Gastrocnemius medialis (tissue), 4 donors: Measurements from ENCODE around the gene ANTXR1. TPM values are rescaled to one million over a fixed set of nuclear protein-coding genes. Genes with fewer than 3 reads are reported as not detected.

Experiments
- ATAC-seq, 2 donors: fragments of 150-250 bp; one replicate each; pipeline ENCODE4 v1.9.1; 2016
- DNase-seq, 2 donors: peaks; one replicate each; pipeline ENCODE4 v3.0.0-alpha.2; 2019
- H3K27ac ChIP-seq, 4 donors: fragments of 200-600 bp; sonication (generic); 1 replicate in 1 of 4; 2 replicates in 3 of 4; pipeline ENCODE4 v1.5.1; 2016 to 2018; ENCODE audit warnings: mild to moderate bottlenecking in 2 of 4, moderate library complexity in 1 of 4
- H3K27me3 ChIP-seq, 3 donors: fragments of 200-600 bp; sonication (generic) in 2 of 3; 1 replicate in 1 of 3; 2 replicates in 2 of 3; pipeline versions ENCODE4 v1.5.1 to v1.6.0; 2016 to 2019; ENCODE audit warnings: mild to moderate bottlenecking in 1 of 3, moderate library complexity in 1 of 3
- H3K36me3 ChIP-seq, 2 donors: fragments of 200-600 bp; sonication (generic) in 1 of 2; one replicate each; pipeline ENCODE4 v1.5.1; 2017 to 2018
- H3K4me1 ChIP-seq, 2 donors: fragments of 200-600 bp; sonication (generic) in 1 of 2; one replicate each; pipeline ENCODE4 v1.5.1; 2016 to 2017; ENCODE audit warnings: mild to moderate bottlenecking in 2 of 2
- H3K4me3 ChIP-seq, 4 donors: fragments of 200-600 bp; sonication (generic) in 3 of 4; 1 replicate in 1 of 4; 2 replicates in 3 of 4; pipeline ENCODE4 v1.5.1; 2016 to 2019; ENCODE audit warnings: mild to moderate bottlenecking in 2 of 4
- H3K9me3 ChIP-seq, 3 donors: fragments of 200-600 bp; sonication (generic) in 2 of 3; 1 replicate in 1 of 3; 2 replicates in 2 of 3; pipeline ENCODE4 v1.5.1; 2016 to 2019
- POLR2A ChIP-seq, 2 donors: fragments of 450-650 bp; IDR thresholded peaks; one replicate each; pipeline ENCODE4 v1.6.1; 2017; ENCODE audit warnings: antibody characterized with exemption in 2 of 2, mild to moderate bottlenecking in 2 of 2, moderate library complexity in 2 of 2
- in situ Hi-C, 4 donors: fragments of 200-750 bp; cut with MboI; loops; one replicate each; pipeline versions ENCODE4 v1.15.0 to v1.8.0; 2017; ENCODE audit warnings: low sequenced_read_pairs in 4 of 4
- intact Hi-C: fragments of 100-400 bp; cut with DNase I; formaldehyde crosslinking; loops from one replicate; pipeline ENCODE4 v1.15.1; 2023; ENCODE audit warnings: low total_unique reads
- total RNA-seq, 4 donors: library from RNA; depleted of rRNA; stranded (reverse); fragments of >200 nt; gene quantifications; one replicate each; pipeline versions ENCODE4 v1.1.0 to v1.2.3, GENCODE V29; 2016
- TF ChIP-seq, protein P1 (sequence below), 5 experiments: fragments of 450-650 bp in 3 of 5; fragments of 200-600 bp in 2 of 5; sonication (generic) in 2 of 5; IDR thresholded peaks in 4 of 5; conservative IDR thresholded peaks in 1 of 5; 1 replicate in 4 of 5; 2 replicates in 1 of 5; pipeline ENCODE4 v1.5.1; 2016 to 2019; ENCODE audit warnings: antibody characterized with exemption in 5 of 5, mild to moderate bottlenecking in 3 of 5, moderate library complexity in 3 of 5

ANTXR1 gene
- total RNA-seq, 4 donors from 2014 or later = 8.0 to 13.6 (median 9.7) TPM

- Histone ChIP-seq H3K4me3 (no peak overlapping the region), H3K9me3 (no peaks in the 10 kb centered on the region), H3K36me3 (no peaks in the 10 kb centered on the region), H3K27ac (no peak overlapping the region), H3K4me1 (peaks cover 0 to 4% of the 10 kb centered on the region in 2 donors), H3K27me3 (no peaks in the 10 kb centered on the region)
- intact Hi-C loops = no loop called here
- DNase-seq (no peak), ATAC-seq (no peak)
- in situ Hi-C loops = no loop called here
- no peak for TF ChIP-seq POLR2A (IDR thresholded peaks at IDR 0.05)
- TF ChIP-seq, protein P1, sequence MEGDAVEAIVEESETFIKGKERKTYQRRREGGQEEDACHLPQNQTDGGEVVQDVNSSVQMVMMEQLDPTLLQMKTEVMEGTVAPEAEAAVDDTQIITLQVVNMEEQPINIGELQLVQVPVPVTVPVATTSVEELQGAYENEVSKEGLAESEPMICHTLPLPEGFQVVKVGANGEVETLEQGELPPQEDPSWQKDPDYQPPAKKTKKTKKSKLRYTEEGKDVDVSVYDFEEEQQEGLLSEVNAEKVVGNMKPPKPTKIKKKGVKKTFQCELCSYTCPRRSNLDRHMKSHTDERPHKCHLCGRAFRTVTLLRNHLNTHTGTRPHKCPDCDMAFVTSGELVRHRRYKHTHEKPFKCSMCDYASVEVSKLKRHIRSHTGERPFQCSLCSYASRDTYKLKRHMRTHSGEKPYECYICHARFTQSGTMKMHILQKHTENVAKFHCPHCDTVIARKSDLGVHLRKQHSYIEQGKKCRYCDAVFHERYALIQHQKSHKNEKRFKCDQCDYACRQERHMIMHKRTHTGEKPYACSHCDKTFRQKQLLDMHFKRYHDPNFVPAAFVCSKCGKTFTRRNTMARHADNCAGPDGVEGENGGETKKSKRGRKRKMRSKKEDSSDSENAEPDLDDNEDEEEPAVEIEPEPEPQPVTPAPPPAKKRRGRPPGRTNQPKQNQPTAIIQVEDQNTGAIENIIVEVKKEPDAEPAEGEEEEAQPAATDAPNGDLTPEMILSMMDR (IDR thresholded peaks at IDR 0.05 in 4 of 5, conservative IDR thresholded peaks at IDR 0.05 in 1 of 5) = no peak
These were observed 120.1 kb downstream of the ANTXR1 start for GRCh38 chr2:69132960-69133590.

- no peaks in the 10 kb centered on the region for H3K9me3 ChIP-seq
- no peaks in the 10 kb centered on the region for H3K27me3 ChIP-seq
- no peak for DNase-seq
- H3K4me1 ChIP-seq = peaks cover 5 to 12% of the 10 kb centered on the region in 2 donors
- ATAC-seq = no peak
- H3K27ac ChIP-seq = no peak overlapping the region
- in situ Hi-C loops (no loop called here), intact Hi-C loops (no loop called here)
- TF ChIP-seq, protein P1 (IDR thresholded peaks at IDR 0.05 in 4 of 5, conservative IDR thresholded peaks at IDR 0.05 in 1 of 5) = no peak
- TF ChIP-seq POLR2A (IDR thresholded peaks at IDR 0.05) = no peak
- no peak overlapping the region for H3K4me3 ChIP-seq
- H3K36me3 ChIP-seq = no peaks in the 10 kb centered on the region
These were observed 120.9 kb downstream of the ANTXR1 start for GRCh38 chr2:69133898-69134297.

DNA sequence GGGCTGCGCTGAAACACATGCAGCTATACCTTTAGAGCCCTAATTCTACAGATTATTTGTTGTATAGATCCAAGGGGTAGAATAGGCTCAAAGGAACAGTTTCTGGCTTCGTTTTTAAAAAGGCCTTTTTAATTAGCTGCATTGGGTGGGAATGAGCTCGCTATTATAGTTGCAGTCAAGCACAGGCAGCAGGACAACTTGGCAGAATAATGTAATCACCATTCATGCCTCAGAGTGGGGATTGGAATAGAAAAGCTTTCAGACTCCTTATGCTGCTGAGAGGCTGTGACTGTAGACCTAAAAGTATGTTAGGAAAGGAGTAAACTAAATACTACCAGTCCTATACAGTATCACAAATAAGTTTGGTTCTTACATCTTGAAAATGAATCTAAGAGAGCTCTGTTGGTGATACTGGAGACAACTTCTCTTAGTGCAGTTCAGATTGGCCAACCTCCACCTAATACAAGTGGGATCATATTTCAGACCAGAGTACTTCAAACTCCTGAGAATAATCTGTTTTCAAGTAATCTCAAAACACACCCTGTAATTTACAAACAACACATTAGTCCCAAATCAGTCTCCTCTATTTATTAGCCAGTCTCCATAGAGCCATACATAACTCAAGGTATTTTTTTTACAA lies 121.4 kb downstream of the ANTXR1 start:
- no peak for TF ChIP-seq POLR2A (IDR thresholded peaks at IDR 0.05)
- TF ChIP-seq, protein P1 (IDR thresholded peaks at IDR 0.05 in 4 of 5, conservative IDR thresholded peaks at IDR 0.05 in 1 of 5) = no peak
- Histone ChIP-seq H3K4me3 (no peak overlapping the region), H3K36me3 (no peaks in the 10 kb centered on the region), H3K27ac (no peak overlapping the region), H3K27me3 (no peaks in the 10 kb centered on the region), H3K9me3 (no peaks in the 10 kb centered on the region), H3K4me1 (peaks cover 5 to 16% of the 10 kb centered on the region in 2 donors)
- no peak for ATAC-seq
- in situ Hi-C loops = no loop called here
- DNase-seq = no peak
- intact Hi-C loops = no loop called here

- no peak for TF ChIP-seq POLR2A (IDR thresholded peaks at IDR 0.05)
- TF ChIP-seq, protein P1 (IDR thresholded peaks at IDR 0.05 in 4 of 5, conservative IDR thresholded peaks at IDR 0.05 in 1 of 5) = no peak
- Histone ChIP-seq H3K9me3 (no peaks in the 10 kb centered on the region), H3K27ac (no peak overlapping the region), H3K27me3 (no peaks in the 10 kb centered on the region), H3K36me3 (no peaks in the 10 kb centered on the region), H3K4me3 (no peak overlapping the region), H3K4me1 (peaks cover 5 to 16% of the 10 kb centered on the region in 2 donors)
- DNase-seq (no peak), ATAC-seq (peak in 1 of 2 donors; percentile 45)
- intact Hi-C loops = loop anchor here (5.0 kb wide), 1 partner anchor 36 kb away; no protein-coding TSS in a partner anchor
- in situ Hi-C loops = no loop called here
These were observed 125.3 kb downstream of the ANTXR1 start for GRCh38 chr2:69138247-69138772.
